HG02623 (cell line): ENCODE results near the gene LIN37.

Experiments
- ATAC-seq: cut with Tn5 transposase; IDR thresholded peaks from one replicate; pipeline ENCODE4 v1.9.1; 2021; ENCODE audit warnings: moderate library complexity; ENCODE audit not compliant: unreplicated experiment

Gene LIN37

GRCh38 chr19:35751839-35752745, 3.7 kb downstream of the LIN37 start:
- no peak for ATAC-seq

GRCh38 chr19:35752746-35753350, 4.5 kb downstream of the LIN37 start:
- ATAC-seq: no peak

GRCh38 chr19:35753634-35754369, 5.4 kb downstream of the LIN37 start:
- ATAC-seq: no peak

GRCh38 chr19:35754370-35755130, 6.2 kb downstream of the LIN37 start:
- ATAC-seq: no peak

- ATAC-seq: no peak
Measured at GRCh38 chr19:35755131-35755549, 6.8 kb downstream of the LIN37 start.

GRCh38 chr19:35755550-35756376, 7.4 kb downstream of the LIN37 start:
- ATAC-seq: no peak

- no peak for ATAC-seq
Measured at GRCh38 chr19:35756377-35757230, 8.2 kb downstream of the LIN37 start, which contains the start of gene HSPB6. Gene HSPB6, minus strand, starts transcription at chr19:35757029. Its CDS starts 21 bp downstream, at chr19:35757008.

- ATAC-seq: no peak
Measured at GRCh38 chr19:35757231-35757748, 8.9 kb downstream of the LIN37 start.

GRCh38 chr19:35757749-35758608, 9.6 kb downstream of the LIN37 start, which contains the start of gene PROSER3:
Gene PROSER3, plus strand, starts transcription at chr19:35758176. Its CDS starts 40 bp downstream, at chr19:35758216.
- ATAC-seq: peak; percentile 94

- ATAC-seq: no peak
Measured at GRCh38 chr19:35759697-35760096, 11.3 kb downstream of the LIN37 start.

- ATAC-seq: no peak
Measured at GRCh38 chr19:35760711-35761349, 12.5 kb downstream of the LIN37 start.

GRCh38 chr19:35764432-35765315, 16.3 kb downstream of the LIN37 start:
- no peak for ATAC-seq

GRCh38 chr19:35766571-35767104, 18.3 kb downstream of the LIN37 start:
- no peak for ATAC-seq

- no peak for ATAC-seq
Measured at GRCh38 chr19:35767288-35768081, 19.1 kb downstream of the LIN37 start.

GRCh38 chr19:35768082-35768421, 19.7 kb downstream of the LIN37 start:
- no peak for ATAC-seq
